ENCODE data around the gene PTPRG. TPM values are rescaled to one million over a fixed set of nuclear protein-coding genes. Genes with fewer than 3 reads are reported as not detected.

The PTPRG gene
- total and polyA plus RNA-seq, 2 experiments from 2014 or later: 24.4 to 131 TPM

DNA sequence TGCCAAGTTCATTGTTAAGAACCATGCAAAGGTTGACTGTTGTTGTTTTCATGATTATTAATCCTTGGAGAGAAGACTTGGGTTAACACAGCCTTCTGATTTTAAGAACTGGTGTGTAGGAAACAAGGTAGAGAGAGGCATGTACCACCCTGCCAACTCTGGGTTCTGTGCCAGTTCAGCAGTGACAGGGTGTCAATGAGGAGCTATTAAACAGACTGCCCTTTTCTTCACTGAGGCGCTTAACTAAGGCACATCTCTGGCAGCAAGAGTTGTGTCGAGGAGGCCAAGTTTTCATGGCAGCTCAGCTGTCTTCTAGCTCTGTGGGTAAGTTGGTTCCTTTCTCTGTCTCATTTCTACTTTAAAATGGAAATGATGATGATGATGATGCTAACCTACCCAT lies 694.4 kb downstream of the PTPRG start:
- no peak overlapping the region for H3K4me3 ChIP-seq
- peaks cover 4% of the 10 kb centered on the region for H3K27me3 Mint-ChIP-seq (ENCODE audit: insufficient read depth, low read depth, poor library complexity)
- TF ChIP-seq NANOG (IDR thresholded peaks at IDR 0.05; ENCODE audit: borderline replicate concordance): no peak
- TF ChIP-seq JUNB (IDR thresholded peaks at IDR 0.05; ENCODE audit: unreplicated experiment): no peak
- TF ChIP-seq ZNF114 (CRISPR knock-in tag; IDR thresholded peaks at IDR 0.05): no peak
- TF ChIP-seq EZH2 (IDR thresholded peaks at IDR 0.05; ENCODE audit: low read depth, unreplicated experiment): no peak
- ATAC-seq (no peak), DNase-seq (ENCODE audit: low spot score) (no peak)
- no peak overlapping the region for H3K27ac ChIP-seq (ENCODE audit: low read depth)
- H3K9me2 ChIP-seq (ENCODE audit: insufficient read depth): no peaks in the 10 kb centered on the region
- H3K36me3 Mint-ChIP-seq (ENCODE audit: low read depth): 0 out of 3 replicates have a peak, but pooled peaks cover 3% of the 10 kb centered on the region
- H3K4me3 Mint-ChIP-seq: no peak overlapping the region
- peaks cover 6% of the 10 kb centered on the region; the same call in 1 of the 2 replicates for H3K4me1 ChIP-seq (ENCODE audit: insufficient read depth)
- no peak overlapping the region for H3K27ac Mint-ChIP-seq
- H3K4me2 ChIP-seq: no peak overlapping the region
- H3K79me2 ChIP-seq (replicated peaks; ENCODE audit: insufficient read depth): no peaks in the 10 kb centered on the region
- no peaks in the 10 kb centered on the region for H3K9me3 Mint-ChIP-seq
- no peaks in the 10 kb centered on the region for H3K27me3 ChIP-seq (ENCODE audit: insufficient read depth)
- H4K20me1 ChIP-seq (replicated peaks; ENCODE audit: insufficient read depth): no peaks in the 10 kb centered on the region
- H3K36me3 ChIP-seq (ENCODE audit: insufficient read depth): no peaks in the 10 kb centered on the region
- no peak overlapping the region for H2AFZ ChIP-seq
- H3F3A ChIP-seq (replicated peaks; ENCODE audit: low read depth): no peaks in the 10 kb centered on the region
- H3K4me1 Mint-ChIP-seq: peaks cover 28% of the 10 kb centered on the region

GRCh38 chr3:62259924-62260323 lies 698.6 kb downstream of the PTPRG start:
- peaks cover 4% of the 10 kb centered on the region for H3K27me3 Mint-ChIP-seq (ENCODE audit: insufficient read depth, low read depth, poor library complexity)
- Histone ChIP-seq H3K36me3 (ENCODE audit: insufficient read depth) (peaks cover 4% of the 10 kb centered on the region; the same call in 1 of the 2 replicates), H3K27ac (ENCODE audit: low read depth) (no peak overlapping the region), H3K4me3 (no peak overlapping the region), H2AFZ (no peak overlapping the region), H3K27me3 (ENCODE audit: insufficient read depth) (no peaks in the 10 kb centered on the region), H3K79me2 (replicated peaks; ENCODE audit: insufficient read depth) (no peaks in the 10 kb centered on the region), H3K4me1 (ENCODE audit: insufficient read depth) (peaks cover 15% of the 10 kb centered on the region; the same call in 1 of the 2 replicates), H3K4me2 (no peak overlapping the region), H3K9me2 (ENCODE audit: insufficient read depth) (no peaks in the 10 kb centered on the region), H4K20me1 (replicated peaks; ENCODE audit: insufficient read depth) (no peaks in the 10 kb centered on the region), H3F3A (replicated peaks; ENCODE audit: low read depth) (no peaks in the 10 kb centered on the region)
- peaks cover 26% of the 10 kb centered on the region for H3K4me1 Mint-ChIP-seq
- H3K9me3 Mint-ChIP-seq: no peaks in the 10 kb centered on the region
- ATAC-seq (no peak), DNase-seq (ENCODE audit: low spot score) (no peak)
- no peak overlapping the region for H3K4me3 Mint-ChIP-seq
- no peak overlapping the region for H3K27ac Mint-ChIP-seq
- H3K36me3 Mint-ChIP-seq (ENCODE audit: low read depth): peaks cover 13% of the 10 kb centered on the region
- TF ChIP-seq ZNF331 (CRISPR knock-in tag; IDR thresholded peaks at IDR 0.05; ENCODE audit: low read depth): no peak
- TF ChIP-seq CTCF (conservative IDR thresholded peaks at IDR 0.05; ENCODE audit: low read depth in 2 of 2): no peak
- TF ChIP-seq EZH2 (IDR thresholded peaks at IDR 0.05; ENCODE audit: low read depth, unreplicated experiment): no peak
- TF ChIP-seq, protein P1, sequence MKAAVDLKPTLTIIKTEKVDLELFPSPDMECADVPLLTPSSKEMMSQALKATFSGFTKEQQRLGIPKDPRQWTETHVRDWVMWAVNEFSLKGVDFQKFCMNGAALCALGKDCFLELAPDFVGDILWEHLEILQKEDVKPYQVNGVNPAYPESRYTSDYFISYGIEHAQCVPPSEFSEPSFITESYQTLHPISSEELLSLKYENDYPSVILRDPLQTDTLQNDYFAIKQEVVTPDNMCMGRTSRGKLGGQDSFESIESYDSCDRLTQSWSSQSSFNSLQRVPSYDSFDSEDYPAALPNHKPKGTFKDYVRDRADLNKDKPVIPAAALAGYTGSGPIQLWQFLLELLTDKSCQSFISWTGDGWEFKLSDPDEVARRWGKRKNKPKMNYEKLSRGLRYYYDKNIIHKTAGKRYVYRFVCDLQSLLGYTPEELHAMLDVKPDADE (IDR thresholded peaks at IDR 0.05): no peak
- no peak for TF ChIP-seq ZNF114 (CRISPR knock-in tag; IDR thresholded peaks at IDR 0.05)
- no peak for TF ChIP-seq NANOG (IDR thresholded peaks at IDR 0.05; ENCODE audit: borderline replicate concordance)
- TF ChIP-seq POLR2AphosphoS5 (IDR thresholded peaks at IDR 0.05; ENCODE audit: low read depth): no peak
- TF ChIP-seq JUNB (IDR thresholded peaks at IDR 0.05; ENCODE audit: unreplicated experiment): no peak
- TF ChIP-seq STAT1 (IDR thresholded peaks at IDR 0.05; ENCODE audit: unreplicated experiment): no peak
- TF ChIP-seq EZH2phosphoT487 (IDR thresholded peaks at IDR 0.05; ENCODE audit: unreplicated experiment): no peak
- TF ChIP-seq CREB1 (CRISPR knock-in tag; IDR thresholded peaks at IDR 0.05; ENCODE audit: low read depth): no peak
- TF ChIP-seq, protein P2, sequence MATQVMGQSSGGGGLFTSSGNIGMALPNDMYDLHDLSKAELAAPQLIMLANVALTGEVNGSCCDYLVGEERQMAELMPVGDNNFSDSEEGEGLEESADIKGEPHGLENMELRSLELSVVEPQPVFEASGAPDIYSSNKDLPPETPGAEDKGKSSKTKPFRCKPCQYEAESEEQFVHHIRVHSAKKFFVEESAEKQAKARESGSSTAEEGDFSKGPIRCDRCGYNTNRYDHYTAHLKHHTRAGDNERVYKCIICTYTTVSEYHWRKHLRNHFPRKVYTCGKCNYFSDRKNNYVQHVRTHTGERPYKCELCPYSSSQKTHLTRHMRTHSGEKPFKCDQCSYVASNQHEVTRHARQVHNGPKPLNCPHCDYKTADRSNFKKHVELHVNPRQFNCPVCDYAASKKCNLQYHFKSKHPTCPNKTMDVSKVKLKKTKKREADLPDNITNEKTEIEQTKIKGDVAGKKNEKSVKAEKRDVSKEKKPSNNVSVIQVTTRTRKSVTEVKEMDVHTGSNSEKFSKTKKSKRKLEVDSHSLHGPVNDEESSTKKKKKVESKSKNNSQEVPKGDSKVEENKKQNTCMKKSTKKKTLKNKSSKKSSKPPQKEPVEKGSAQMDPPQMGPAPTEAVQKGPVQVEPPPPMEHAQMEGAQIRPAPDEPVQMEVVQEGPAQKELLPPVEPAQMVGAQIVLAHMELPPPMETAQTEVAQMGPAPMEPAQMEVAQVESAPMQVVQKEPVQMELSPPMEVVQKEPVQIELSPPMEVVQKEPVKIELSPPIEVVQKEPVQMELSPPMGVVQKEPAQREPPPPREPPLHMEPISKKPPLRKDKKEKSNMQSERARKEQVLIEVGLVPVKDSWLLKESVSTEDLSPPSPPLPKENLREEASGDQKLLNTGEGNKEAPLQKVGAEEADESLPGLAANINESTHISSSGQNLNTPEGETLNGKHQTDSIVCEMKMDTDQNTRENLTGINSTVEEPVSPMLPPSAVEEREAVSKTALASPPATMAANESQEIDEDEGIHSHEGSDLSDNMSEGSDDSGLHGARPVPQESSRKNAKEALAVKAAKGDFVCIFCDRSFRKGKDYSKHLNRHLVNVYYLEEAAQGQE (IDR thresholded peaks at IDR 0.05; ENCODE audit: unreplicated experiment): no peak

All from GM23338 (cell line).